IMR-90 (cell line): ENCODE measurements around the gene CDK6. TPM values are rescaled to one million over a fixed set of nuclear protein-coding genes. Genes with fewer than 3 reads are reported as not detected.

ENCODE experiments used
- ATAC-seq: fragments of 200-7000 bp; cut with Tn5 transposase; 2 replicates; pipeline ENCODE4 v1.9.1; 2020; ENCODE audit warnings: low read depth, mild to moderate bottlenecking, moderate library complexity
- BruUV-seq: library from RNA; stranded (reverse); fragments of 400-500 nt; replicated peaks from 2 replicates; lab custom pipeline; 2021; lab: Mats Ljungman, UMichigan
- CTCF ChIA-PET: fragments of 300-600 bp; formaldehyde crosslinking; extraction: SDS; loops from one replicate; lab custom pipeline; 2021; ENCODE audit warnings: antibody characterized with exemption; lab: Yijun Ruan, JAX
- POLR2A ChIA-PET: fragments of 300-600 bp; sonication (Branson Sonifier 250); formaldehyde crosslinking; loops from one replicate; lab custom pipeline; 2022; ENCODE audit warnings: antibody characterized with exemption; ENCODE audit not compliant: unreplicated experiment; lab: Charles Lee
- DNase-seq: peaks from one replicate; pipeline ENCODE4 v3.0.0; 2013
- H2AFZ ChIP-seq: replicated peaks from 2 replicates; pipeline ENCODE3; 2013; ENCODE audit warnings: low read length, mild to moderate bottlenecking; ENCODE audit not compliant: poor library complexity
- H2AK5ac ChIP-seq: 2 replicates; pipeline ENCODE4 v1.6.1; 2013; ENCODE audit warnings: low read depth, low read length, inconsistent platforms
- H2AK9ac ChIP-seq: replicated peaks from 2 replicates; pipeline ENCODE3; 2013; ENCODE audit warnings: mild to moderate bottlenecking, low read depth, low read length, moderate library complexity; ENCODE audit not compliant: poor library complexity
- H2BK120ac ChIP-seq: 2 replicates; pipeline ENCODE4 v1.6.1; 2013; ENCODE audit warnings: low read depth, low read length, inconsistent platforms
- H2BK15ac ChIP-seq: 3 replicates; pipeline ENCODE4 v1.6.1; 2013; ENCODE audit warnings: low read depth, low read length, inconsistent platforms
- H2BK20ac ChIP-seq: 2 replicates; pipeline ENCODE4 v1.6.1; 2013; ENCODE audit warnings: low read depth, mild to moderate bottlenecking, inconsistent platforms, low read length, moderate library complexity
- H2BK5ac ChIP-seq: 2 replicates; pipeline ENCODE4 v1.6.1; 2013; ENCODE audit warnings: mild to moderate bottlenecking, low read depth, low read length, inconsistent platforms; ENCODE audit not compliant: poor library complexity, severe bottlenecking
- H3K14ac ChIP-seq: replicated peaks from 2 replicates; pipeline ENCODE4 v1.6.1; 2013; ENCODE audit warnings: low read depth, low read length, inconsistent platforms
- H3K18ac ChIP-seq: 2 replicates; pipeline ENCODE4 v1.6.1; 2013; ENCODE audit warnings: low read depth, low read length, control low read depth
- H3K23ac ChIP-seq: 2 replicates; pipeline ENCODE4 v1.6.1; 2013; ENCODE audit warnings: low read depth, low read length, inconsistent platforms
- H3K27ac ChIP-seq: 2 replicates; pipeline ENCODE4 v1.5.1; 2013; ENCODE audit warnings: mild to moderate bottlenecking, control low read depth, low read length; ENCODE audit not compliant: insufficient read depth
- H3K27me3 ChIP-seq: 2 replicates; pipeline ENCODE4 v1.6.1; 2013; ENCODE audit warnings: low read length; ENCODE audit not compliant: control insufficient read depth, insufficient read depth
- H3K36me3 ChIP-seq: 2 replicates; pipeline ENCODE4 v1.6.1; 2013; ENCODE audit warnings: low read length, mixed read lengths; ENCODE audit not compliant: control insufficient read depth, insufficient read depth
- H3K4ac ChIP-seq: 2 replicates; pipeline ENCODE4 v1.6.1; 2013; ENCODE audit warnings: low read depth, low read length, inconsistent platforms
- H3K4me1 ChIP-seq: 2 replicates; pipeline ENCODE4 v1.6.1; 2013; ENCODE audit warnings: low read length, mixed read lengths; ENCODE audit not compliant: control insufficient read depth, insufficient read depth
- H3K4me2 ChIP-seq: 2 replicates; pipeline ENCODE4 v1.6.1; 2013; ENCODE audit warnings: low read depth, mild to moderate bottlenecking, control low read depth, low read length, moderate library complexity
- H3K4me3 ChIP-seq: 2 replicates; pipeline ENCODE4 v1.5.1; 2013; ENCODE audit warnings: low read depth, mild to moderate bottlenecking, control low read depth, low read length, moderate library complexity; ENCODE audit not compliant: insufficient read depth
- H3K56ac ChIP-seq: 2 replicates; pipeline ENCODE4 v1.6.1; 2013; ENCODE audit warnings: low read length, inconsistent platforms; ENCODE audit not compliant: insufficient read depth; ENCODE audit errors: extremely low read depth
- H3K79me1 ChIP-seq, 2 experiments: 2 replicates each; pipeline ENCODE4 v1.6.1; 2013; ENCODE audit warnings: low read length in 2 of 2, inconsistent platforms in 1 of 2, low read depth in 1 of 2
- H3K9ac ChIP-seq: 2 replicates; pipeline ENCODE4 v1.6.1; 2013; ENCODE audit warnings: low read depth, low read length, control low read depth
- H3K9me1 ChIP-seq: 2 replicates; pipeline ENCODE4 v1.6.1; 2013; ENCODE audit warnings: low read length, inconsistent platforms; ENCODE audit not compliant: insufficient read depth
- H3K9me3 ChIP-seq: 2 replicates; pipeline ENCODE4 v1.6.1; 2013; ENCODE audit warnings: low read length; ENCODE audit not compliant: control insufficient read depth, insufficient read depth
- H4K20me1 ChIP-seq: 2 replicates; pipeline ENCODE4 v1.6.1; 2013; ENCODE audit warnings: low read length, inconsistent platforms; ENCODE audit not compliant: insufficient read depth
- H4K5ac ChIP-seq: 2 replicates; pipeline ENCODE4 v1.6.1; 2013; ENCODE audit warnings: mild to moderate bottlenecking, low read depth, low read length, control low read depth
- H4K8ac ChIP-seq, 2 experiments: 2 replicates each; pipeline ENCODE4 v1.6.1; 2013; ENCODE audit warnings: low read depth in 2 of 2, low read length in 2 of 2, control low read depth in 1 of 2, inconsistent platforms in 1 of 2
- H4K91ac ChIP-seq: 2 replicates; pipeline ENCODE4 v1.6.1; 2013; ENCODE audit warnings: low read depth, low read length, inconsistent platforms; ENCODE audit not compliant: insufficient read depth
- BHLHE40 ChIP-seq: fragments of 150-350 bp; IDR thresholded peaks from 2 replicates; pipeline ENCODE4 v1.6.1; 2016; ENCODE audit warnings: mild to moderate bottlenecking, low read depth, low read length
- CEBPB ChIP-seq: IDR thresholded peaks from 2 replicates; pipeline ENCODE4 v1.6.1; 2012; ENCODE audit warnings: low read depth, low read length, improper control_type of control experiment
- CHD1 ChIP-seq: IDR thresholded peaks from 2 replicates; pipeline ENCODE4 v1.6.1; 2012; ENCODE audit warnings: low read depth, low read length, improper control_type of control experiment
- CTCF ChIP-seq: conservative IDR thresholded peaks from 2 replicates; pipeline ENCODE4 v1.5.1; 2012; ENCODE audit warnings: mild to moderate bottlenecking, low read depth, low read length, improper control_type of control experiment
- ELK1 ChIP-seq: fragments of 150-350 bp; IDR thresholded peaks from 2 replicates; pipeline ENCODE4 v1.6.1; 2016; ENCODE audit warnings: low read depth, mild to moderate bottlenecking, low read length, moderate library complexity, borderline replicate concordance
- FOS ChIP-seq: fragments of 150-350 bp; IDR thresholded peaks from 2 replicates; pipeline ENCODE4 v1.6.1; 2016; ENCODE audit warnings: low read depth, low read length
- MAFK ChIP-seq: IDR thresholded peaks from 2 replicates; pipeline ENCODE4 v1.6.1; 2012; ENCODE audit warnings: low read depth, low read length, improper control_type of control experiment
- MAZ ChIP-seq: IDR thresholded peaks from 2 replicates; pipeline ENCODE4 v1.6.1; 2012; ENCODE audit warnings: low read depth, mild to moderate bottlenecking, low read length, improper control_type of control experiment, moderate library complexity, borderline replicate concordance
- MXI1 ChIP-seq: IDR thresholded peaks from 2 replicates; pipeline ENCODE4 v1.6.1; 2012; ENCODE audit warnings: low read depth, mild to moderate bottlenecking, low read length, moderate library complexity, borderline replicate concordance
- NFE2L2 ChIP-seq: fragments of 150-350 bp; IDR thresholded peaks from 2 replicates; pipeline ENCODE4 v1.6.1; 2016; ENCODE audit warnings: low read depth, mild to moderate bottlenecking, low read length
- POLR2A ChIP-seq: IDR thresholded peaks from 2 replicates; pipeline ENCODE4 v1.6.1; 2012; ENCODE audit warnings: mild to moderate bottlenecking, low read depth, low read length
- RAD21 ChIP-seq: IDR thresholded peaks from 2 replicates; pipeline ENCODE4 v1.6.1; 2012; ENCODE audit warnings: low read length, improper control_type of control experiment
- RCOR1 ChIP-seq: IDR thresholded peaks from 2 replicates; pipeline ENCODE4 v1.6.1; 2012; ENCODE audit warnings: mild to moderate bottlenecking, low read length, improper control_type of control experiment; ENCODE audit not compliant: insufficient replicate concordance
- RFX5 ChIP-seq: IDR thresholded peaks from 2 replicates; pipeline ENCODE4 v1.8.0; 2012; ENCODE audit warnings: low read depth, mild to moderate bottlenecking, low read length, moderate library complexity
- SMC3 ChIP-seq: fragments of 150-350 bp; IDR thresholded peaks from 2 replicates; pipeline ENCODE4 v1.6.1; 2016; ENCODE audit warnings: low read depth, mild to moderate bottlenecking, antibody characterized with exemption, low read length, moderate library complexity
- USF2 ChIP-seq: fragments of 150-350 bp; IDR thresholded peaks from 2 replicates; pipeline ENCODE4 v1.6.1; 2017; ENCODE audit warnings: mild to moderate bottlenecking, antibody characterized with exemption, low read length, low read depth
- WGBS, 2 experiments: methylation state at CpG; one replicate each; pipeline versions ENCODE4 v1.1.5 to v1.1.7; 2013; ENCODE audit warnings: missing lambda C conversion rate in 2 of 2; ENCODE audit not compliant: insufficient read length in 1 of 2; ENCODE audit errors: extremely low coverage in 2 of 2; 5-methylcytosine and 5-hydroxymethylcytosine counted together
- dilution Hi-C: fragments of 300-500 bp; cut with HindIII; formaldehyde crosslinking; loops from one replicate; pipeline ENCODE4 v1.14.3; 2018; ENCODE audit warnings: low sequenced_read_pairs; ENCODE audit not compliant: unreplicated experiment
- in situ Hi-C: fragments of 300-500 bp; cut with MboI; formaldehyde crosslinking; loops from 3 replicates; pipeline ENCODE4 v1.14.3; 2019; ENCODE audit warnings: low sequenced_read_pairs, inconsistent platforms, mixed read lengths
- intact Hi-C: fragments of 100-400 bp; cut with micrococcal nuclease; formaldehyde crosslinking; loops from 2 replicates; pipeline ENCODE4 v1.10.0; 2022
- polyA plus RNA-seq, 3 experiments: library from polyadenylated mRNA; depleted of rRNA; stranded (reverse); fragments of >200 nt; gene quantifications; 2 replicates each; pipeline ENCODE4 v1.2.3, GENCODE V29; 2012; ENCODE audit warnings: low replicate concordance in 1 of 3
- total RNA-seq: library from RNA; depleted of rRNA; stranded (reverse); fragments of >200 nt; gene quantifications from 2 replicates; pipeline ENCODE4 v1.2.3, GENCODE V29; 2012

Gene CDK6
- total and polyA plus RNA-seq, 2 of the 4 experiments (the other 2 are of a cell fraction), result 21.5 to 195 TPM

- H3K14ac ChIP-seq, result no peak overlapping the region
- POLR2A ChIA-PET, result no interaction called here
- peaks cover 6% of the 10 kb centered on the region for H3K4me1 ChIP-seq
- no peak overlapping the region for H4K8ac ChIP-seq
- no peak overlapping the region for H2BK15ac ChIP-seq
- ATAC-seq (no peak), DNase-seq (no peak)
- H4K91ac ChIP-seq, result no peak overlapping the region
- no peak overlapping the region for H3K4me3 ChIP-seq
- no peak overlapping the region for H2BK20ac ChIP-seq
- no peak overlapping the region for H3K18ac ChIP-seq
- CTCF ChIA-PET, result interaction anchor here (0.6 kb wide), 1 partner anchor 284 kb away, joined by 6 read pairs; no protein-coding TSS in a partner anchor
- peaks cover 5% of the 10 kb centered on the region for H3K36me3 ChIP-seq
- no peak overlapping the region for H3K27ac ChIP-seq
- peaks cover 12% of the 10 kb centered on the region for H3K9me1 ChIP-seq
- H3K4me2 ChIP-seq, result no peak overlapping the region
- WGBS, 2 experiments, result no CpG with 5 or more reads among the region's 1 CpG
- no peak overlapping the region for H3K4ac ChIP-seq
- no peak overlapping the region for H2BK5ac ChIP-seq
- H3K79me1 ChIP-seq, result peaks cover 0 to 39% of the 10 kb centered on the region in 2 experiments; a peak in 2 of 4 replicates
- intact Hi-C loops (no loop called here), in situ Hi-C loops (no loop called here), dilution Hi-C loops (no loop called here)
- H2AFZ ChIP-seq, result no peak overlapping the region
- TF ChIP-seq CEBPB, result no peak
- TF ChIP-seq FOS, result no peak
- TF ChIP-seq BHLHE40, result no peak
- no peak for TF ChIP-seq RAD21
- no peak for TF ChIP-seq RFX5
- no peak for TF ChIP-seq NFE2L2
- no peak for TF ChIP-seq POLR2A
- TF ChIP-seq MAZ, result no peak
- no peak for TF ChIP-seq MXI1
- no peak for TF ChIP-seq MAFK
- TF ChIP-seq SMC3, result no peak
- TF ChIP-seq RCOR1, result no peak
- no peak for TF ChIP-seq CHD1
- TF ChIP-seq ELK1, result no peak
- no peak for TF ChIP-seq CTCF
- no peak for TF ChIP-seq USF2
- H2AK5ac ChIP-seq, result no peak overlapping the region
- no peaks in the 10 kb centered on the region for H3K27me3 ChIP-seq
- no peak overlapping the region for H3K23ac ChIP-seq
- H4K5ac ChIP-seq, result no peak overlapping the region
- H4K20me1 ChIP-seq, result peaks cover 81% of the 10 kb centered on the region
- no peak overlapping the region for H3K56ac ChIP-seq
- H2AK9ac ChIP-seq, result no peak overlapping the region
- no peaks in the 10 kb centered on the region for H3K9me3 ChIP-seq
- no peak overlapping the region for H3K9ac ChIP-seq
- H2BK120ac ChIP-seq, result no peak overlapping the region
- BruUV-seq, result no TSS peak
These were observed 13.3 kb downstream of the CDK6 start for GRCh38 chr7:92823042-92823441.
